Epithelial cell of proximal tubule (primary cell): ENCODE measurements around the gene ATP10B. TPM values are rescaled to one million over a fixed set of nuclear protein-coding genes. Genes with fewer than 3 reads are reported as not detected.

Experiments
- DNase-seq: peaks from one replicate; pipeline ENCODE4 v3.0.0-alpha.2; 2011; ENCODE audit warnings: low read depth
- H3K4me3 ChIP-seq: 2 replicates; pipeline ENCODE4 v1.5.1; 2011; ENCODE audit warnings: low read depth, mild to moderate bottlenecking, low read length
- CTCF ChIP-seq: conservative IDR thresholded peaks from 2 replicates; pipeline ENCODE4 v1.5.1; 2012; ENCODE audit warnings: low read depth, mild to moderate bottlenecking, low read length
- total RNA-seq: library from RNA; depleted of rRNA; stranded (reverse); fragments of >200 nt; gene quantifications from 2 replicates; pipeline ENCODE4 v1.2.3, GENCODE V29; 2015

Gene ATP10B
- total RNA-seq, 1 donor from 2014 or later: 0.06 TPM

- H3K4me3 ChIP-seq: no peak overlapping the region
- no peak for TF ChIP-seq CTCF
- DNase-seq: no peak
These were observed 223.4 kb downstream of the ATP10B start for GRCh38 chr5:160628619-160628968.

- TF ChIP-seq CTCF: no peak
- H3K4me3 ChIP-seq: no peak overlapping the region
- DNase-seq: no peak
These were observed 223.9 kb downstream of the ATP10B start for GRCh38 chr5:160627921-160628618.

GRCh38 chr5:160626322-160626721 is 225.7 kb downstream of the ATP10B start:
- no peak for TF ChIP-seq CTCF
- no peak for DNase-seq
- no peak overlapping the region for H3K4me3 ChIP-seq

GRCh38 chr5:160621526-160621925 is 230.5 kb downstream of the ATP10B start:
- no peak for TF ChIP-seq CTCF
- DNase-seq: peak; percentile 54
- no peak overlapping the region for H3K4me3 ChIP-seq

GRCh38 chr5:160620401-160620800 is 231.6 kb downstream of the ATP10B start:
- H3K4me3 ChIP-seq: no peak overlapping the region
- no peak for DNase-seq
- no peak for TF ChIP-seq CTCF

GRCh38 chr5:160619381-160619780 is 232.6 kb downstream of the ATP10B start:
- TF ChIP-seq CTCF: no peak
- DNase-seq: no peak
- no peak overlapping the region for H3K4me3 ChIP-seq

GRCh38 chr5:160618286-160618685 is 233.7 kb downstream of the ATP10B start:
- TF ChIP-seq CTCF: no peak
- H3K4me3 ChIP-seq: no peak overlapping the region
- DNase-seq: no peak
